HepG2 (cell line): ENCODE measurements around the gene SERINC4. TPM values are rescaled to one million over a fixed set of nuclear protein-coding genes. Genes with fewer than 3 reads are reported as not detected.

Experiments used
- CHCHD3 ChIP-seq: sonication (generic); formaldehyde crosslinking; IDR thresholded peaks from 2 replicates; pipeline ENCODE4 v1.8.0; 2022; ENCODE audit warnings: mild to moderate bottlenecking, missing genetic modification reagents, moderate library complexity
- DR1 ChIP-seq: sonication (generic); formaldehyde crosslinking; IDR thresholded peaks from 2 replicates; pipeline ENCODE4 v1.8.0; 2021; ENCODE audit warnings: mild to moderate bottlenecking, missing genetic modification reagents, inconsistent platforms
- EZH2 ChIP-seq: conservative IDR thresholded peaks from 2 replicates; pipeline ENCODE4 v1.6.1; 2012; ENCODE audit warnings: mild to moderate bottlenecking, low read depth, low read length, moderate library complexity
- GTF3A ChIP-seq: sonication (generic); formaldehyde crosslinking; conservative IDR thresholded peaks from 2 replicates; pipeline ENCODE4 v1.4.0; 2020; ENCODE audit warnings: mild to moderate bottlenecking, missing genetic modification reagents
- HNRNPUL1 ChIP-seq: fragments of 200-400 bp; formaldehyde crosslinking; IDR thresholded peaks from 2 replicates; pipeline ENCODE4 v1.6.1; 2017; ENCODE audit warnings: low read depth, mild to moderate bottlenecking, low read length, moderate library complexity
- KMT2A ChIP-seq: sonication (generic); formaldehyde crosslinking; IDR thresholded peaks from 2 replicates; pipeline ENCODE4 v1.4.0; 2020; ENCODE audit warnings: missing genetic modification reagents
- MAFK ChIP-seq, 2 experiments: IDR thresholded peaks in 1 of 2; conservative IDR thresholded peaks in 1 of 2; 2 replicates each; pipeline ENCODE4 v1.6.1; 2011; ENCODE audit warnings: improper control_type of control experiment in 2 of 2, low read length in 2 of 2
- MED13 ChIP-seq: sonication (generic); formaldehyde crosslinking; IDR thresholded peaks from 2 replicates; pipeline ENCODE4 v1.5.0; 2020; ENCODE audit warnings: missing genetic modification reagents
- MXI1 ChIP-seq: IDR thresholded peaks from 3 replicates; pipeline ENCODE4 v1.6.1; 2012; ENCODE audit warnings: low read depth, low read length, inconsistent platforms, borderline replicate concordance
- RFXAP ChIP-seq: sonication (generic); formaldehyde crosslinking; IDR thresholded peaks from 2 replicates; pipeline ENCODE4 v1.4.0; 2020; ENCODE audit warnings: missing genetic modification reagents, borderline replicate concordance
- TCF7 ChIP-seq: sonication (generic); IDR thresholded peaks from 2 replicates; pipeline ENCODE4 v1.6.1; 2016; ENCODE audit warnings: antibody characterized with exemption, low read depth
- THAP11 ChIP-seq: IDR thresholded peaks from 2 replicates; pipeline ENCODE4 v1.6.1; 2016; ENCODE audit warnings: missing biosample characterization, missing genetic modification reagents
- ZFAT ChIP-seq: sonication (generic); formaldehyde crosslinking; conservative IDR thresholded peaks from 2 replicates; pipeline ENCODE4 v1.8.1; 2023; ENCODE audit warnings: missing genetic modification reagents, inconsistent platforms
- ZMAT3 ChIP-seq: sonication (generic); formaldehyde crosslinking; conservative IDR thresholded peaks from 2 replicates; pipeline ENCODE4 v1.7.0; 2021; ENCODE audit warnings: missing genetic modification reagents
- ZNF263 ChIP-seq: sonication (generic); formaldehyde crosslinking; IDR thresholded peaks from 2 replicates; pipeline ENCODE4 v1.4.0; 2020; ENCODE audit warnings: missing genetic modification reagents
- ZNF296 ChIP-seq: sonication (generic); formaldehyde crosslinking; conservative IDR thresholded peaks from 2 replicates; pipeline ENCODE4 v1.5.0; 2020; ENCODE audit warnings: mild to moderate bottlenecking, missing genetic modification reagents
- ZNF772 ChIP-seq: sonication (generic); formaldehyde crosslinking; IDR thresholded peaks from 2 replicates; pipeline ENCODE4 v1.5.0; 2020; ENCODE audit warnings: mild to moderate bottlenecking, missing genetic modification reagents
- polyA plus RNA-seq, 8 experiments: library from polyadenylated mRNA; depleted of rRNA in 3 of 8; stranded (reverse) in 7 of 8; unstranded in 1 of 8; fragments of >200 nt; fragmentation: Illumina TruSeq in 4 of 8; extraction: Trizol in 4 of 8; gene quantifications; 2 replicates each; pipeline versions ENCODE4 v1.2.1 to v1.2.3, GENCODE V29; 2011 to 2016; ENCODE audit warnings: low read depth in 4 of 8, missing spikeins in 1 of 8, mixed read lengths in 1 of 8; ENCODE audit not compliant: insufficient read depth in 1 of 8
- total RNA-seq, 5 experiments: library from RNA; depleted of rRNA; stranded (reverse); fragments of >200 nt; fragmentation: Illumina TruSeq; extraction: Trizol; gene quantifications; 2 replicates each; pipeline ENCODE4 v1.2.3, GENCODE V29; 2016; ENCODE audit warnings: low read depth in 1 of 5
- TF ChIP-seq, protein P1 (sequence below): sonication (generic); formaldehyde crosslinking; IDR thresholded peaks from 2 replicates; pipeline ENCODE4 v1.5.1; 2020; ENCODE audit warnings: mild to moderate bottlenecking, missing genetic modification reagents
- TF ChIP-seq, protein P2 (sequence below): sonication (generic); formaldehyde crosslinking; IDR thresholded peaks from 2 replicates; pipeline ENCODE4 v1.4.0; 2020; ENCODE audit warnings: missing genetic modification reagents; ENCODE audit errors: not compliant biosample characterization
- TF ChIP-seq, protein P3 (sequence below): fragments of 450-650 bp; IDR thresholded peaks from 2 replicates; pipeline ENCODE4 v1.6.1; 2016
- TF ChIP-seq, protein P4 (sequence below): sonication (generic); formaldehyde crosslinking; IDR thresholded peaks from 2 replicates; pipeline ENCODE4 v1.4.0; 2020; ENCODE audit warnings: low read depth, mild to moderate bottlenecking, missing genetic modification reagents
- TF ChIP-seq, protein P5 (sequence below): sonication (generic); formaldehyde crosslinking; IDR thresholded peaks from 2 replicates; pipeline ENCODE4 v1.4.0; 2020; ENCODE audit warnings: missing genetic modification reagents, borderline replicate concordance

SERINC4 gene
- total and polyA plus RNA-seq, 2 of the 13 experiments (the other 11 are each of a cell fraction or from before 2014, with no cell fraction given): not detected

DNA sequence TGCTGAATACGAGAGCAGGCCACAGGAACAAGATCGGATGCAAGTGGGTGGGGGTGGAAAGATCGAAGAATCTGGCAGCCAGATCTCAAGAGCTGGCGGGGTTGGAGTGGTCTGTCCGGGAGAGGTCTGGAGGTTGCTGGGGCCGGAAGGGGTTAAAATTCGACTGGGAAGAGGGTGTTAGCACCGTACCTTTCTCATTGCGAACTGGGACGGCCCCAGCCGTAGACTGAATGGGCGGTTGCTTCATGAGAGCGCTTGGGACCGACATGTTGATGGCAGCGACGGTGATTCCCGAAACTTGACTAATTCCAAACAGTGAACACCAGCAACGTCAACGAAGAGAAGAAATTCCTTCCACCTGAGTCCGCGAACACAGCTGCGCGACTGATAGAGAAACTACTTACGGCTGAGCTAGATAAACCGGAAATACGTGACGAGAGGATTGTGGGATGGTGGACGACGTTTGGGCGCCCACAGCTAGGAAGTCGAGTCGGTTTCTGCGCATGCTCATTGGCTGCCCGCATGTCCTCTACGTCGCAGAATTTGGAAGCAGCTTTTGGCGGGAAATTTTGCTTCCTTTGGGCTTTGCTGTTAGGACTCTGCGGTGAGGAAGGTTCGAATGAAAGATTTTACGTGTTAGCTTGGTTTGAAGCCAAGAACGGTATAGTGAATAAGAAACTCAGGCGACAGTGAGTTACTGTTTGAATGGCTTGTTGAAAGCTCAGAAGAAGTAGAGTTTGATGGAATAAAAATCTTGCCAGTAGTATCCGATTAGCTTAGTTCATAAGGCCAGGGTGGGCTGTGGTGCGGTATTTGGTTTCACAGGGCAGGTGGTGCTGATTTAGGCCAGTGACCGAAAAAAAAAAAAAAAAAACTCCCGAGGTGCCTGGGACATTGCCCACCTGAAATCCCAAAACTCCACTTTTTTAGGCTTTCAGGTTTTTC is 24.6 kb upstream of the SERINC4 start, which contains the start of gene MFAP1 (continued):
- TF ChIP-seq, protein P1, sequence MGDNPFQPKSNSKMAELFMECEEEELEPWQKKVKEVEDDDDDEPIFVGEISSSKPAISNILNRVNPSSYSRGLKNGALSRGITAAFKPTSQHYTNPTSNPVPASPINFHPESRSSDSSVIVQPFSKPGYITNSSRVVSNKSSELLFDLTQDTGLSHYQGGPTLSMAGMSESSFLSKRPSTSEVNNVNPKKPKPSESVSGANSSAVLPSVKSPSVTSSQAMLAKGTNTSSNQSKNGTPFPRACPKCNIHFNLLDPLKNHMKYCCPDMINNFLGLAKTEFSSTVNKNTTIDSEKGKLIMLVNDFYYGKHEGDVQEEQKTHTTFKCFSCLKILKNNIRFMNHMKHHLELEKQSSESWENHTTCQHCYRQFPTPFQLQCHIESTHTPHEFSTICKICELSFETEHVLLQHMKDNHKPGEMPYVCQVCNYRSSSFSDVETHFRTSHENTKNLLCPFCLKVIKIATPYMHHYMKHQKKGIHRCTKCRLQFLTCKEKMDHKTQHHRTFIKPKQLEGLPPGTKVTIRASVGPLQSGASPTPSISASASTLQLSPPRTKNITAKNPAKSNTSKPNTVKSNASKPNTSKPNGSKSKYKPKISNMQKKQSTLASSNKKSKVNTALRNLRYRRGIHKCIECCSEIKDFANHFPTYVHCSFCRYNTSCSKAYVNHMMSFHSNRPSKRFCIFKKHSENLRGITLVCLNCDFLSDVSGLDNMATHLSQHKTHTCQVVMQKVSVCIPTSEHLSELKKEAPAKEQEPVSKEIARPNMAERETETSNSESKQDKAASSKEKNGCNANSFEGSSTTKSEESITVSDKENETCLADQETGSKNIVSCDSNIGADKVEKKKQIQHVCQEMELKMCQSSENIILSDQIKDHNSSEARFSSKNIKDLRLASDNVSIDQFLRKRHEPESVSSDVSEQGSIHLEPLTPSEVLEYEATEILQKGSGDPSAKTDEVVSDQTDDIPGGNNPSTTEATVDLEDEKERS (CRISPR knock-in tag): no peak
- TF ChIP-seq GTF3A (CRISPR knock-in tag) (no peak), RFXAP (CRISPR knock-in tag) (peak; percentile 79; the same call in 1 of the 2 replicates), MXI1 (peak; percentile 45; the same call in 1 of the 3 replicates), ZFAT (no peak), MED13 (CRISPR knock-in tag) (0 out of 2 replicates have a peak, but pooled peaks have one; percentile 49), EZH2 (no peak), ZMAT3 (CRISPR knock-in tag) (peak; percentile 71; the same call in 1 of the 2 replicates), CHCHD3 (CRISPR knock-in tag) (no peak), DR1 (peak; percentile 49), ZNF296 (CRISPR knock-in tag) (no peak), MAFK (conservative IDR thresholded peaks at IDR 0.05 in 1 of 2, IDR thresholded peaks at IDR 0.05 in 1 of 2; ENCODE audit: low read length in 2 of 2) (no peak), TCF7 (no peak), KMT2A (CRISPR knock-in tag) (peak; percentile 93), THAP11 (CRISPR knock-in tag) (peak; percentile 94), ZNF263 (CRISPR knock-in tag) (peak; percentile 70; the same call in 1 of the 2 replicates), ZNF772 (CRISPR knock-in tag) (no peak; the same call in 1 of the 2 replicates), HNRNPUL1 (no peak)
- TF ChIP-seq, protein P2, sequence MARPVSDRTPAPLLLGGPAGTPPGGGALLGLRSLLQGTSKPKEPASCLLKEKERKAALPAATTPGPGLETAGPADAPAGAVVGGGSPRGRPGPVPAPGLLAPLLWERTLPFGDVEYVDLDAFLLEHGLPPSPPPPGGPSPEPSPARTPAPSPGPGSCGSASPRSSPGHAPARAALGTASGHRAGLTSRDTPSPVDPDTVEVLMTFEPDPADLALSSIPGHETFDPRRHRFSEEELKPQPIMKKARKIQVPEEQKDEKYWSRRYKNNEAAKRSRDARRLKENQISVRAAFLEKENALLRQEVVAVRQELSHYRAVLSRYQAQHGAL (CRISPR knock-in tag): peak; percentile 44
- TF ChIP-seq, protein P3, sequence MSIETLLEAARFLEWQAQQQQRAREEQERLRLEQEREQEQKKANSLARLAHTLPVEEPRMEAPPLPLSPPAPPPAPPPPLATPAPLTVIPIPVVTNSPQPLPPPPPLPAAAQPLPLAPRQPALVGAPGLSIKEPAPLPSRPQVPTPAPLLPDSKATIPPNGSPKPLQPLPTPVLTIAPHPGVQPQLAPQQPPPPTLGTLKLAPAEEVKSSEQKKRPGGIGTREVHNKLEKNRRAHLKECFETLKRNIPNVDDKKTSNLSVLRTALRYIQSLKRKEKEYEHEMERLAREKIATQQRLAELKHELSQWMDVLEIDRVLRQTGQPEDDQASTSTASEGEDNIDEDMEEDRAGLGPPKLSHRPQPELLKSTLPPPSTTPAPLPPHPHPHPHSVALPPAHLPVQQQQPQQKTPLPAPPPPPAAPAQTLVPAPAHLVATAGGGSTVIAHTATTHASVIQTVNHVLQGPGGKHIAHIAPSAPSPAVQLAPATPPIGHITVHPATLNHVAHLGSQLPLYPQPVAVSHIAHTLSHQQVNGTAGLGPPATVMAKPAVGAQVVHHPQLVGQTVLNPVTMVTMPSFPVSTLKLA: no peak
- TF ChIP-seq, protein P4, sequence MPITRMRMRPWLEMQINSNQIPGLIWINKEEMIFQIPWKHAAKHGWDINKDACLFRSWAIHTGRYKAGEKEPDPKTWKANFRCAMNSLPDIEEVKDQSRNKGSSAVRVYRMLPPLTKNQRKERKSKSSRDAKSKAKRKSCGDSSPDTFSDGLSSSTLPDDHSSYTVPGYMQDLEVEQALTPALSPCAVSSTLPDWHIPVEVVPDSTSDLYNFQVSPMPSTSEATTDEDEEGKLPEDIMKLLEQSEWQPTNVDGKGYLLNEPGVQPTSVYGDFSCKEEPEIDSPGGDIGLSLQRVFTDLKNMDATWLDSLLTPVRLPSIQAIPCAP: no peak
- TF ChIP-seq, protein P5, sequence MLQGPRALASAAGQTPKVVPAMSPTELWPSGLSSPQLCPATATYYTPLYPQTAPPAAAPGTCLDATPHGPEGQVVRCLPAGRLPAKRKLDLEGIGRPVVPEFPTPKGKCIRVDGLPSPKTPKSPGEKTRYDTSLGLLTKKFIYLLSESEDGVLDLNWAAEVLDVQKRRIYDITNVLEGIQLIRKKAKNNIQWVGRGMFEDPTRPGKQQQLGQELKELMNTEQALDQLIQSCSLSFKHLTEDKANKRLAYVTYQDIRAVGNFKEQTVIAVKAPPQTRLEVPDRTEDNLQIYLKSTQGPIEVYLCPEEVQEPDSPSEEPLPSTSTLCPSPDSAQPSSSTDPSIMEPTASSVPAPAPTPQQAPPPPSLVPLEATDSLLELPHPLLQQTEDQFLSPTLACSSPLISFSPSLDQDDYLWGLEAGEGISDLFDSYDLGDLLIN (CRISPR knock-in tag): peak; percentile 87
